ELF-1 (cell line): ENCODE measurements around the gene DNAJC17.
A peak's percentile ranks its signal among the peaks of the same experiment; 100 is the strongest.

Experiments used
- DNase-seq: peaks from one replicate; pipeline ENCODE4 v3.0.0-alpha.2; 2016; ENCODE audit warnings: low read depth, low spot score

The DNAJC17 gene

DNA sequence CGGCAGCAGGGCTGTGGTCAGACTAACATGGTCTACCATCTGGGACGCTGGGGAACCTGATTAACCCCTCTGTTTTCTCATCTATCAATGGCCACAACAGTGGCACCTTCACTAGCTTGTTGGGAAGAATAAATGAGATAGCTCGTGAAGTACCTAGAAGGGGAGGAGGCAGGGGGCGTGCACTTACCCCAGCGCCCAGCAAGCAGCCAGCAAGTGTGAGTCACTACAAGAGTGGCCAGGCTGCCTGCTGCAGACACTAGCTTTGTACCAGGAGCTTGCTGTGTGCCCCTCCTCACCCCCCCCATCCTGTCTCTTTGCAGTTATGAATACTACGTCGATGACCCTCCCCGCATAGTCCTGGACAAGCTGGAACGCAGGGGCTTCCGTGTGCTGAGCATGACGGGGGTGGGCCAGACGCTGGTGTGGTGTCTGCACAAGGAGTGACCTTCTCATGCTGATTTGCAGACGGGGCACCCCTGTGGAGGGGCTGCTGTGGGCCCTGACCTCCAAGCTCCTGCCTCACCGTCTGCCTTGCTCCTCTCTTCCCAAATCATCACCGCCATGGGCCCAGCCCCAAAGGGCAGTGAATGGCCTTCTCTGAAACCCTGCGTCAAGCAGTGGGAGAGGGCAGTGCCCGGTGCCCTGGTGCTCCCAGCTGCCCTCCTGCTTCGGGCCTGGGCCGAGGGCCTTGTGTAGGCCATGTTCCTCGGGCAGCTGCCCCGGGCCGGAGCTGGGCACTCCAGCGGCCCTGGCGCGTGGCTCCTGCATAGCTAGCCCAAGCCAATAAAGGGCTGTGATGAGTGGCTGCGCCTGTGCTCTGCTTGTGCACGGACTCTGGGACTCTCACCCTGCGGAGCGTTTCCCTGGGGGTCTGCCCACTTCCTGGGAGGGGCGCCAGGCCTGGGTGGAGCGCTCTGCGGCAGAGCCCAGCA, 40.1 kb downstream of the DNAJC17 start:
- peak; percentile 28 for DNase-seq

DNA sequence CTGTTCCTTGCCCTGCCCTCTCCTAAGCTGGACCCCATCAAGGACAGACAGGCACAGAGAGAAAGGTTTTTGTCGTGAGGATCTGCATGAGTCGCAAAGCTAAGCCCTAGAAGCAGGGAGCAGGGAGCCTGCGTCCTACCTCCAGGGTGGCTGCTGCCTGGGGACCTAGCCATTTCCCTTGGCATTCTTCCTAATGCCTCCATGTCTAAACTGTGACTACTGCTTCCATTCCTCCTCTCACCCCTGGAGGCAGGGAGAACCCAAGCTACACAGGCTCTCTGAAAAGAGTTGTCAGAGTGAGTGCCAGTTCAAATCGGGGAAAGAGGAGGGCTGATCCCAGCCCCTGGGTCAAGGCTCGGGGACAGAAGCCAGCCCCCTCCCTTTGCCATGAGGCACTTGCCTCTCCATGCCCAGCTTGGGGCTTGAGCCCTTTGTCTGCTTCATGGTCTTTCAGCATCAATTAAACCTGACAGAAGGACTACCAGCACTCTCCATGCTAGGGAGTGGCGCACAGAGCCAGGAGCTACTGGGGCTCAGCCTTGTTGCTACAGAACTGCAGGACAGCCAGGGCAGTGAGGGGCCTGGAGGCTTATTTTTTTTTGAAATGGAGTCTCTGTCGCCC, 41.0 kb downstream of the DNAJC17 start:
- peak; percentile 20 for DNase-seq

DNA sequence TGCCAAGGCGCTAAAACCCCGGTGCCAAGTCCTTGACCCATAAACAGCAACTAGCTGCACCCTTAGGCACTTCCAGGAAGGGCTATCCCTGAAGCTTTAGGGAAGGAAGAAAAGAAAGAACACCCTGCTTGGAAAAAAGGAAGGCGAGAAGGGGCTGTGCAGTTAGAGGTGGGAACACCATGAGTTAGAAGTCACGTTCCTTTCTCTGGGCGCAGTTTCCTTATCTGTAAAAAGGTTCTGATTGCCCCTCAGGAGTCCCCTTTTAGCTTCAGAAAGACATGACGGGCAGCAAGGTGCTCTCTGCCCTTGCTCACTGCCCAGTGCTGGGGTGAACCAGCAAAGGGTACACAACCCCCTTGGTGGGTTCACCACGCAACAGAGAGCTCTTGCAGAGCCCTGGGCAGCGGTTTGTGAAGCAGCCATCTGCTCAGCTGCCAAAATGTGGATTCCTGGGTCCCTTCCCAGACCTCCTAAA, 42.6 kb downstream of the DNAJC17 start:
- no peak for DNase-seq

DNA sequence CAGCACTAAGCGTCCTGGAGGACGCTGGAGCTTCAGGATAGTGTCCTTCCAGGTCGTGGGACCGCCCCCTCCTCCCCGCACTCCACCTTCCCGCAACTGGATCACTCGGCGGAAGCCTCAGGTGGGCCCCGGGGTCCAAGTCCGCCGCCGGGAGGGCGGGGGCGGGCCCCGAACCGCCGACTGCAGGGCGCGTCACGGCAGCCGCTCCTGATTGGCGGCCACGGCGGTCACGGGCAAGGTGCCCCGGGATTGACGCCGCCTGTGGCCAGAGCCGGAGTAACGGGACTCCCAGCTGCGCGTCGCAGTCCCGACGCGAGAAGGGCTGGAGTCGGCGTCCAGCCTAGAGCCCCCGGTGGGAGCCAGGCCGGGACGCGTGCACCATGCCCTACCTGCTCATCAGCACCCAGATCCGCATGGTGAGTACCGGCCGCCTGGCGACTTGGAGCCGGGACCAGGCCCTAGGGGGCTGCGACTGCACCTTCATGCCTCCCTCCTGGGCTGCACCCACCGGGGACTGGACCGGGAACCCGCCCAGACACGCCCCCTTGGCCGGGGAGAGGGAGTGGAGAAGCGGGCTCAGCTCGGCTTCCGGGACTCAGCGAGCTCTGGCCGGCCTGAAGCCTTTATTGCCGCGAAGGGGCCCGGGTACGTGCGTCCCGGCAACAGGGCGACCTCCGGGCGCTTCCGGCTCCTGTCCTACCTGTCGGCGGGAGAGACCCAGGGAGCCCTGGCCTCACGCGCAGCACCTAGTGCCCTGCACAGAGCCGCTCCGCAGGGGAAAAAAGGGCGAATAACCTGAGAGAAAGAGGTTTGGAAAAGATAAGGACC, 43.3 kb downstream of the DNAJC17 start, which contains the start of gene GCHFR:
Gene GCHFR, plus strand, starts transcription at position 268 of the 828 bp plus-strand sequence. Its CDS starts 113 bp downstream, at position 381.
- peak; percentile 84 for DNase-seq

DNA sequence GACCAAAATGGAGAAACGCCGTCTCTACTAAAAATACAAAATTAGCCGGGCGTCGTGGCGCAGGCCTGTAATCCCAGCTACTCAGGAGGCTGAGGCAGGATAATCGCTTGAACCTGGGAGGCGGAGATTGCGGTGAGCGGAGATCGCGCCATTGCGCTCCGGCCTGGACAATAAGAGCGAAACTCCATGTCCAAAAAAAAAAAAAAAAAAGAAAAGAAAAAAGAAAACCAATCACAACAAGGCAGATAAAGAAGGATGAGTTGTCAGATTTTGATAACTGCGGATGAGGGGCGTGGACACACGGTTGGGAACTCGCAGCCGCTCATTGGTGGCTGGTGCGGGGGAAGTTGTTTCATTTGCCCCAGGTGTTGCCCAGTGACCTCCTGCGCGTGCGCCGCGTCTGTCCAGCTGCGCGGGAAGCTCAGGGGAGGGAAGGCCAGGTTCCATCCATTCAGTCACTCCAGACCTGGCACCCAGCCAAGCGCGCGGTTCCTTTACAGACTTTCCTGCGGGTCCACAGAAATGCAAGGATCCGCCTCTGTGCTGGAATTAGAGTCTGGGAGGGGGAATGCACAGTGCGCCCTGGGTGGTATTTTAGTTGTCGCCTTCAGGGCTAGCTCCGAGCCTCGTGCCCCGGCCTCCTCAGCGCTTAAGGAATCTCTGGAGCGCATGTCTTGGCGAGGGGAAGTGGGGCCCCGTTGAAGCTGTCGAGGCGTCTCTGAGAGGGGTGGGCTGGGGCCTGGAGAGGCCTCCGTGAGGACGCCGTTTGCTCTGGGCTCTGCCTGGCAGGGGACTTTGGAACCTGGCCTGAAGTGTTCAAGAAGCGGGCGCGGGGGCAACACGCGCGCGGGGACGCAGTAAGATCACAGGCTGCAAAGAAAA, 44.1 kb downstream of the DNAJC17 start:
- peak; percentile 84 for DNase-seq

DNA sequence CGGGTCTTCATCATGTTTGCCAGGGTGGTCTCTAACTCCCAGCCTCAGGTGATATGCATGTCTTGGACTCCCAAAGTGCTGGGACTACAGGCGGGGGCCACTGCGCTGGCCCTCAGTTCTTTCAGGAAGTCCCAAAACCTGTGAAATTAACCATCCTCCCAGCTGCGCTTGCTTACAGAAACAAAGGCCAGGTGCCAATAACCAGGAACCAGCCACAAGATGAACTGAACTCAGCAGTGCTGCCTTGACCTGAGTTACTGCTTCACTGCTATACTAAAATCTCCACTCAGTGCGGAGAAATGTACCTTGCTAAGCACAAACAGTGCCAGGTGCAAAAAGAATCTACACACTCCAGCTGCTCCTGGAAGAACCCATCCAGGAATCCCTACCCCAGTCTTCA, 47.3 kb downstream of the DNAJC17 start:
- DNase-seq = no peak

DNA sequence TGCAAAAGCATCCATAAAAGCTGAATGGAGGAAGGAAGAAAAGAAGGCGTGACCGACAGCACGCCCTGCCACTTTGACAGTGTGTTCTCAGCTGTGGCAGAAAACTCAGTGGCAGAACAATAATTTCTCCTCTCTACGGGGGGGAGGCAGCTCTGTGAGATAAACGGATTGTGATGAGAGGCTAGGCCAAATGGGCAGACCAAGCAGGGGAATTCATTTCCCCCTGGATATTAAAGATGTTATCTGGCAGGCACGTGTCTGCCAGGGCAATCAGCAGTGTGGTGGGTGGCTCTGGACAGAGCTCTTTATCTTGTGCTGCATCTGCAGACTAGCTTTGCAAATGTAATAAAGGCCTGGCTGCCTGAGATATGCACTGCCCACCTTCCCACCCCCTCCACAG, 50.3 kb downstream of the DNAJC17 start:
- DNase-seq = peak; percentile 41

DNA sequence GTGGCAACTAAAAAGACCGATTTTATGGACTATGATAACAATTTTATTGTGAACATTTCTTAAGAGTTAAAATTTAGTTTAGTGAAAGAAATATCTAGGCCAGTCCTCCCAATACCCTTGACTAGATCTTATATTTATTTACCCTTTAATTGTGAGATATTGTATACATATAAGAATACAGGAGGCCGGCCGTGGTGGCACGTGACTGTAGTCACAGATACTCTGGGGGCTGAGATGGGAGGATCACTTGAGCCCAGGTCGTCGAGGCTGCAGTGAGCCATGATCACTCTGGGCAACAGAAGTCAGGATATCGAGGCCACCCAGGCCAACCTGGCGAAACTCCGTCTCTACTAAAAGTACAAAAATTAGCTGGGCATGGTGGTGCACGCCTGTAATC, 51.5 kb downstream of the DNAJC17 start:
- peak; percentile 25 for DNase-seq

DNA sequence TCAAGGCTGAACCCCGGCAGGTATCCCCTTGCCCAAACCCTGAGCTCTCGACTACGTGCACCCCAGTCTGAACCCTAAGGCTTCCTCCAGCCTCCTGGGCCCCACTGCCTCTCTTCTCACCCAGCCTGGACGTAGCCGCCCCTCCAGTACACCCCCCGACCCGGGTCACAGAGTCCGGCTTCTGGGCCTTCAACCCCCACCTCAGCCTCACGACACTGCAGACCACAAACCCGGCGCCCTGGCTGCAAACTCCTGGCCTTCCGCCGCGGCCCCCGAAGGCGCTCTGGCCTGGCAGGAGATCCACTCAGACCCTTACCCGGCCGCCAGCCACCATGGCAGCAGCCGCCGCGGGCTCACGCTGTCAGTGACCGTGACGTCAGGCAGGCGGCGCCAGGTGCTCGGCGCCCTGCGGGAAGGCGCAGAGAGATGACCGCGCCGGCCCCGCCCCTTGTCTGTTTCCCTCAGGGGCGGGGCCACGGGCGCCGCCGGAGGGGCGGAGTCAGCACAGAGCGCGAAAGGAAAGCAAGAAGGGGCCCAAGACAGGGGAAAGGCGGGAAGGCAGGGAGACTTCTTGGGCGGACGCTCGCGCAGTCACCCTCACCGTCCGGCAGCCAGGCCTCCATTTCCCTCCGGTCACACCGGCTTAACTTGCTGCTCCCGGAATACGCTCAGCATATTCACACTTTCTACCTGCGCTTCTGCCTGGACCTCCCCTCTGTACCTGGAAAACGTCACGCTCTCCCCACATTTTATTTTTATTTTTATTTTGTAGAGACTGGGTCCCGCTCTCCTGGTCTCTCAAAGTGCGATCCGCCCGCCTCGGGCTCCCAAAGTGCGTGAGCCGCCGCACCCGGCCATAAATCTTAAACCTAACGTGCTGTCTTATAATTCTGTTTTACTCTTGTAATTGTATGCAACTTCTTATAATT, 52.1 kb downstream of the DNAJC17 start, which contains the start of gene RMDN3:
Gene RMDN3, minus strand, starts transcription at position 372 of the 929 bp plus-strand sequence. CDS start 471 bp downstream, outside the sequence.
- DNase-seq = peak; percentile 99

DNA sequence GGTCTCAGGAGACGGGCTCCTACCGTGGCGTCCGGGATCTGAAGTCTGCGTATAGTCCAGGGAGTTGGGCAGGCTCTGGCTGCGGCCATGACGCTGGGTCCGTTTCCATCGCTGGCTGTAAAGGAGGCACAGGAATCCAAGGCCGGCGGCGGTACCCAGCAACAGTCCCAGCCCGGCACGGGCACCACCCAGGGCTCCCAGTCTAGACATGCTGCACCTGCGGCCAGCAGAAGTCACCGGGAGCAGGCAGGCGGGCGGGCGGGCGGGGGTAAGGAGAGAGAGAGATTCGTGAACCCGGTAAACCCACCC, 52.7 kb downstream of the DNAJC17 start:
- peak; percentile 48 for DNase-seq

DNA sequence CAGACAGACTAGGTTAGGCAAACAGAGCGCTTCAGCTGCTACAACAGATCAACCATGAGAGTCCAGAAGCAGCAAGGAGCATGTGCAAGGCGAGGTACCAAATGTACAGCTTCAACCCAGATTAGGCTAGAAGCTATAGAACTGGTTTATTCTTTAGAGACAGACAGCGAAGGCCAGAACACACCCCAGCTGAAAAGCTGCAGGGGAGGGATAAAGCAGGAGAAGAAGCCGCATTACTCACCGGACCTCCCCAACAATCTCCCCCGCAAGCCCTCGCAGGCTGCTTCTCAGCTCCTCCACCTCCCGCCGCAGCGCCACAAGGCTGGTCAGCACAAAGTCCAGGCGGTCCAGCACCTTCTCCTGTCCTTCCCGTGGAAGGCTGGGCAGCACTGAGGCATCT, 55.5 kb downstream of the DNAJC17 start:
- no peak for DNase-seq

DNA sequence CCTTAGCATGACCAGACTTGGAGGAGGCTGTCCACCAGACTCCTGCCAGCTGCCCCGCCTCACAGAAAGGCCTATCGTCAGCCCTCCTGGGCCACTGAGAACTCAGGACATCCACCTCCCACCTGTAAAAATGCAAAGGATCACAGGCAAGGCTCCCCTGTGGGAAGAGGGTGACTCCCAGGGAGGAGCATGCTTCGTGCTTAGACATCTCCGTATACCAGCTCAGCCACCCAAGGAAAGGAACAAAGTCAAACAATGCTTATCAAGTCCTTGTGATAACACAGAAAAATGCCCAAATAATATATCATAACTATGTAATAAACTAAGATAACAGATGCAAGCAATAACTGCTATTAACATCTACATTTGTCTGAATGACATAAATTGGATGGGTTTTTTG, 56.4 kb downstream of the DNAJC17 start:
- DNase-seq = no peak

DNA sequence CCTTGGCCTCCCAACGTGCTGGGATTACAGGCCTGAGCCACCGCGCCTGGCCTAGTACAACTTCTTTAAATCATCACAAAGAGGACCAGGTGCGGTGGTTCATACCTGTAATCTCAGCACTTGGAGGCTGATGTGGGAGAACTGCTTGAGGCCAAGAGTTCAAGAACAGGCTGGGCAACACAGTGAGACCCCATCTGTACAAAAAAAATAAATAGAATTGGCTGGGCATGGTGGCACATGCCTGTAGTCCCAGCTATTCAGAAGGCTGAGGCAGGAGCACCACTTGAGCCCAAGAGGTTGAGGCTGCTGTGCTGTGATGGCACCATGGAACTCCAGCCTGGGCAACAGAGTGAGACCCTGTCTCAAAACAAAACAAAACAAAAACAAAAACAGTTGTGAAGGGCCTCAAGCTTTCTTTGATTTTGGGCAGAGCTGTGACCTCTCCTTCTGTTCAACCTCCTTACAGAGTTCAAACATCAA, 58.1 kb downstream of the DNAJC17 start:
- DNase-seq = no peak

DNA sequence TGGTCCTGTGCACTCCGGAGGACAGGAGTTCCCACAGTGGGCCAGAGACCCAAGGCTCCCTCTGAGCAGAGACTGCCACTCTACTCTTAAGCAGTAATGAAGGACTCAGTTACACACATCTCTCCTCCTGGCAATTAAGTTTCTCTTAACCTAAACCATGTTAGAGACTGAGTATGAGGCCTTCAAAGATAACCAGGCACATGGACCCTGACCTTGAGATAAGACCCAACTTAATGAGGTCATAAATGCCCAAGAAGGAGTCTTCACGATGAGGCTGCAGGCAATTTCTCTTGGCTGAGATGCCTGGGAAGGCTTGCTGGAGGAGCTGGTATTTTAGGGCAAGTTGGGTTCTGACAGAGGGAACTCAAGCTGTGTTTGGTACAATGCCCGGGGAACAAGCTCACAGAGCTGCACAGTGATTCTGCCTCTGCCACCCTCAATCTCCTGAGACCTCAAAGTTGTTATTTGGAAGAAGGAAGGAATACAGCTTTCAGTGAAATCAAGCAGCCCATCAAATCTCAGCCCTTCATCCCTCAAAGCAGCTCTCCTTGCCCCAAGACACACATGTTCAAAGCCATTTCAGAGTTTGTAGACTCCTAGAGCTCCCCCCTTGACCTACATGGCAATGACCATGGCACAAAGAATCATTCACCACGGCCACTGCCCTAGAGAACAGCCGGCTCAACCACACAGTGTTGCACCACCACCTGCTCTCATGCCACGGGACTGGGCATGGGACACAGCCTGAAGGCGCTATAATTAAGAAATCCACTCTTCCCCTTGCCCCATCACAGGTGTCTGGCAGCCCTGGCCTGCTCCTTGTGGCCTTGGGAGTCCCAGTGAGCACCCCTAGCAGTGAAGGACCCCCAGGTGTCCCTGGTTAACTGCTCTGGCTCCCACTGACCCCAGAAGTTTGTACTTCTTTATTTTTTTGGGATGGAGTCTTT, 59.3 kb downstream of the DNAJC17 start:
- no peak for DNase-seq

DNA sequence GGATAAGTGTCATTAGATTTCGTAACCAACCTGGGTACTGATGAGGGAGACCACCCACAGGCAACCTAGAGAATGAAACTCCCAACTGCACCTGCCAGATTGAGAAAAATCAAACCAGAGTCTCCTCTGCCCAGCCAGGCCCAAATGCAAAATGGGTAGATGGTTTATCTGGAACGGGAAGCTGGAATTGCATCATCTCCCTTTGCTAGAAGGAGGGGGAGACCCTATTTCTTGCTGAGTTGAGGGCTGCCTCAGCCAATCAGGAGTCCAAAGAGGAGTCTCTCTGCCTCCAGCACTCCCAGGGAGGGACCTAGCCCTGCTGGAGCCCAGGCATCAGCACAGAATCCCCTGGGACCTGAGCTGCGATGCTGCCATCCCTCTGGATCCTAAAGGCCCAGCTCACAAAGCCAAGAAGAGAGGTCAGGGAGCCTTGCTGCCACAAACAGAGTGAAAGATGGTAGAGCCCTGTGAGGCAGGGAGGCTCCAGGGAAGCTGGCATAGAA, 60.3 kb downstream of the DNAJC17 start:
- no peak for DNase-seq

DNA sequence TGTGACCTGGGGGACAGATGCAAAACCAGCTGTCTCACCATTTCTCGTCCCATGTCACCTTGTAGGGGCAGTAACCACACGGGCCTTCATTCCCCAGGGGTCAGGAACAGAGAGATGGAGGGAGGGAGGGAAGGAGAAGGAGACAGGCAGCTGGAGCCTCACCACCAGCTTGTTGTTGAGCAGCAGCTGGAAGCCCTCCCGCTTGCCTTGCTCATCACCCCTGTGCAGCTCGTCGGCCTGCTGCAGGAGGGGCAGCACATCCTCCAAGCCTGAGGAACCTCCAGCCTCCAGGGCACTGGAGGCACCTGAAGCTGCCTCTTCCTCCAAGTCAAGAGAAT, 62.5 kb downstream of the DNAJC17 start:
- DNase-seq = no peak

DNA sequence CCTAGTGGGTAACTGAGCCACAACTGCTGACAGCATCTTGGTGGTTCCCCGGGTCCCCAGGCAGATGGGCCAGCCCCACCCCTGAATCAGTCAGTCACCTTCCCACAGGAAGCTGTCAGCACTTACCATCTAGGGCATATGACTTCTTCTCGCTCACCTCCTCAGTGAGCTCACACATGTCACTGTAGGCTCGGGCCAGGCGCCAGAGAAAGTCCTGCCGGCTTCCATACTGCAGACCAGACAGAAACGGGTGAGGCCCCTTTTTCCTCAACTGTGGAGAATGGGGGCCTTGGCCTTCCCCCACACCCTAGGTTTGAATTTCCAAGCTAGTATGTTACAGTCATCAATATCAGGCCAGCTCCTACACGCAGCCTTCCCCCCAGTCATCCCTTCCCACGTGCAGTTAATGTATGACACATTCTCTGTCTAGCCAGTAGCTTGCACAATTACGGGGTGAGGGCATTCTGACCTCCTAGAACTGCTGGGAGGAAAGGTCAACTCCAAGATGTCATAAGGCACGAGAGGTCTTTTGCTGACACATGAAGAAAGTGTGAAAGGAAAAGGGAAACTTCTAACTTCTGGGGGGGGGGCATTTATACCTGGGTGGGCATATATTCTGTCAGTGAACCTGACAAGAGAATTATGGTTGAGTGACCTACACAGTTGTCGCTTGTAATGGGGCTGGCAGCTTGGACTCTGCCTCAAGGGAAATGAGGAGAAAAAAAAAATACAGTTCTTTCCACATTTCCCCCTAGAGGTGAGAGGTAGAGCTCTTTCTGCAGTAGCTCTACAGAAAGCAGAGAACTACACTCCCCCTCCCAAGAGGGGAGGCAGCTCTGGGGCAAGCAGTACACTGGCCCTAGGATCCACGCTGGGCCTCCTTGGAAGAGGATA, 63.1 kb downstream of the DNAJC17 start:
- no peak for DNase-seq
